GM18867 (cell line): ENCODE results near the gene C1QTNF8.

Experiments
- ATAC-seq: cut with Tn5 transposase; IDR thresholded peaks from one replicate; pipeline ENCODE4 v1.9.1; 2021; ENCODE audit warnings: mild to moderate bottlenecking, moderate library complexity; ENCODE audit not compliant: unreplicated experiment

Gene C1QTNF8

DNA sequence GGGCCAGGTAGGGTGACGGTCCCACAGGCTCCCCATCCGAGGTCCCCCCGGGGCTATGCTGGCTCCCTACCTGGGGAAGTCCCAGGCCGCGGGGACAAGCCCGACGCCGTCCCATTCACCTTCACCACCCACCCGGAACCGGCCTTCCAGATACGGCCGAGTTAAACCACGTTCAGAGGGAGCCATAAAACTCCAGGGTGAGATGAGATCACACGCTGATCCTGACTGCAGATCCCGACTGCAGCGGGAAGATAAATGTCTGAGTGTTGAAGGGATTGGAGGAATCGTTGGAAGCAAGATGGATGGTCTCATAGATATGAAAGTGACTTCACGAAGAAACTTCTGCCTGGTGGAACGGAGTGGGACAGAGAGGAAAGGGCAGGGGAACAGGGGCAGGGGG, 13.6 kb upstream of the C1QTNF8 start:
- no peak for ATAC-seq

DNA sequence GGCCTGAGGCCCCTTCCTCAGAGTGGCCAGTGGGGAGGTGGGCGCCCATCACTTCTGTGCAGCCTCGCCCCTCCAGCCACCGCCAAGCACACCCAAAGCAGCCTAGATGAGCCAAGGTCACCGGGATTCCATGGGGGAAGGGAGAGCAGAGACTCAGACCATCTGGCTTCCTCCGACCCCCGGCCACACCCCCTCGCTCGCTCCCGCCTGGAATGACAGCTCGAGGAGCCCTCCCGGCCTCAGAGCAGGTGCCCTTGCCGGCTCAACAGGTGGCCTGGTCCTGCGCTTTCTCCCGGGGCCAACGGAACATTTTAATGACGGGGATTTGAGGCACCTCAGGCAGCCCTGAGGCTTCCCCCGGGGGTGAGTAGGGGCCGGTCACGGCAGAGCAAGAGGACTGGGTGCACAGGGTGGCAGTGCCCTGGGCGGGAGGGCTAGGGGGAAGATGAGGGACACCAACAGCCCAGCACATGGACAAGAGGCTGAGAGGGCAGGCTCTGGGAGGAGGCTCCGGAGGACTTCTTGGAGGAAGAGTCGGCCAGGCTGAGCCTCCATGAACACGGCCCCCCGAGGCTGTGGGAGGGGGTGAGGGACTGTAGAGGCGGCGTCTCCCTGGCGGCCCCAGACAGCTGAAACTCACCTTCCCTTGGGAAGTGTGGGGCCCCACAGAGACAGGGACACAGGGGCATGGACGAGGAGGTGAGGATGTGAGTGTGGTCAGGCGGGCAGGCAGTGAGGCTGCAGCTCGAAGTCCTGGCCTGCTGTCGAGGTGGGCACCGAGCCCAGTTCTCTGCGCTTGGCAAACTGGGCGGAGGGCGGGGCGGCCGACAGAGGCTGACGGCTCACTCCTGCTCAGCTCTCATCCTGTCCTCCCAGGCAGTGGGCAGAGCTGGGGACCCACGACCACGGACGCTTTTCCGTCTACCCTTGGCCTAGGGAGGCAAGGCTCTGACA, 12.5 kb upstream of the C1QTNF8 start:
- ATAC-seq: no peak

DNA sequence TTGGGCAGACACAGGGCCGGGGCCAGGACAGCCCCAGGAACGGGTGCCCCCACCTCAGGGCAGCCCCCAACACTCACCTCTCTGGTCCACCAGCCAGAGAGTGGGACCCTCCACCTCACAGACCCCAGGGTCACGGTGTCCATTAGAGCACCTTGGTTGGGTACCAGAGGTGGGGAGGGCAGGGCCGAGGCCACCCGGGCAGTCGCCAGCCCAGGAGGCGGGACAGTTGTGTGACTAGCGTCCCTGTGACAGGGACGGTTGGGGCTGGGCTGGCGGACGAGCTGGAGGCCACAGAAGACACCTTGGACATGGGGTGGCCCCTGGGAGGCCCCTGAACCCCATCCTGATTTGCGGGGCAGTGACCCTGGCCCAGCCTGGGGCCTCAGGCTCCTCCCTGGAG, 11.7 kb upstream of the C1QTNF8 start:
- ATAC-seq: no peak

DNA sequence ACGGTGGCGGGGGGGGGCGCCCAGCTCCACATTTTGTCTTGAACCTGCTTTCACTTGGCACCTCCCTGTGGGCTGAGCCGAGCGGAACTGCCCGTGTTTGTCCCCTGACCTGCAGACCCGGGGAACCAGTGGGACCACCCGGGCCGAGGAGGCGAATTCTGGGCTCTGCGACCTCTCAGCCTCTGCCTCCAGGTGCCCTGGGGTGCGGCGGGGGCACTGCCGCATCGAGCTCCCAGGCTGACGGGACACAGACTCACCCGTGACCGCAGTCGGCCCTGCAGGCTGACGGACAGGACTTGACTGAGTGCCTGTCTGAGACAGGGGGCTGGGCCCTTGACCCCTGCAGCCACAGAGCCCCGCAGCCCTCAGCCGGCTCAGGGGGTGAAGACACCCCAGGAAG, 11.1 kb upstream of the C1QTNF8 start:
- no peak for ATAC-seq

DNA sequence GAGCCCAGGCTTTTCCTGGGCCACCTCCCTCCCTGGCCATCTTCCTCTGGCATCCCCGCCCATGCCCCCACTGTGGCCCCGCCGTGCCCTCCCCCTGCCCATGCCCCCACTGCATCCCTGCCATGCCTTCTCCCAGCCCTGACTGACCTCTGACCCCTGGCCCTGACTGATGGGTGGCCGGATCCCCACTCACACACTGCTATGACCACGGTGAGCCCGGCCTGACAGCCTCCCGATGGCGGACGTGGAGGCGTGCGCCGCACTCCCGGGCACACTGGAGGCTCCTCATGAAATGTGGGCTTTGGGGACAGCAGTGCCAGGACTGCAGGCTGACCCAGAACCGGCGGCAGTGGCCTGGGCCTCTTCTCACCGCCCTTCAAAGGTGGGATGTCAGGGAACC, 10.6 kb upstream of the C1QTNF8 start:
- no peak for ATAC-seq

DNA sequence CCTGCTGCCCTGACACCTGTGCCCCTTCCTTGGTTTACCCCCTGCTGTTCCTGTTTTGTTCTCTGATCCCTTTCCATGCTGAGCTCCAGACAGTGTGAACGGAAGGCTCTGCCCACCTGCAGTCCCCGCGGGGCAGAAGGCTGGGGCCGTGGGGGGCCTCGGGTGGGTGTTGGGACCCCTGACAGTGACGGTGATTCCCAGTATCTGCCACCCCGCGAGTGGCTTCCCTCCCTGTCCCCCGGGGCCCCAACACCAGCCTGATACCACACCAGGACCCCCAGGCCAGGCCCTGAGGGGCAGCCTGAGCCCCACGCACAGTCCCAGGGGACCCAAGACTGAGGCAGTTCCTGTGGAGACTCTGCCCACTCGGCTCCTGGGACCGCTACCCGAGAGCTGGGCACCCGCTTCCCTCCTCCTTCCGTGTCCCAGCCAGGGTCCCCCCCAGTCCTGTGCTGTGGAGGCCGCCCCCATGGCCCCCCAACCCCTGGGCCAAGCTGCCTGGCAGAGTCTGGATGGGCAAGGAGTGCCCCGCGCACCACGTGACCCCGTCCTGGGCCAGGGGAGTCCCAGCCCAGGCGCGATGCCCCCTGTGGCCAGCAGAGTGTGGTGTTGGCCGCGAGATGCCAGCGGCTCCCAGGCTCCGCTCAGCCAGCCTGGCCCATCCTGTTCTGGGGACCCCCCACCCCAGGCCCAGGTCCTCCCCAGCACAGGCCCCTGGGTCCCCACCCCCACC, 10.0 kb upstream of the C1QTNF8 start:
- ATAC-seq: no peak

DNA sequence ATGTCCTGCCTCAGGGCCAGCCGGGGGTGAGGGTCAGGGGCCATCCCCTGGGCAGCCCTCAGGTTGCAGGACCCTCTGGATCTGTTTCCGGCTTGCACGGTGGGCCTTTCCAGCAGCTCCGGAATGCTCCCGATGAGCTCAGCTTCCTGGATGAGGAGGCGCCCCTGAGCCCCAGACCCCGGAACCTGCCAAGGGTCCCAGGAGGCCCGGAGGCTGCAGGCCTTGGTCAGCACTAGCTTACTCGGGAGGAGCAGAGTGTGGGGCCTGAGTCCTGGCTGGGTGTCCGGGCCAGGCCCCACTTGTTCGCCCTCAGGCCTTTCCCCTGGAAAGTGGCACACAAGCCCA, 7.6 kb upstream of the C1QTNF8 start:
- no peak for ATAC-seq

DNA sequence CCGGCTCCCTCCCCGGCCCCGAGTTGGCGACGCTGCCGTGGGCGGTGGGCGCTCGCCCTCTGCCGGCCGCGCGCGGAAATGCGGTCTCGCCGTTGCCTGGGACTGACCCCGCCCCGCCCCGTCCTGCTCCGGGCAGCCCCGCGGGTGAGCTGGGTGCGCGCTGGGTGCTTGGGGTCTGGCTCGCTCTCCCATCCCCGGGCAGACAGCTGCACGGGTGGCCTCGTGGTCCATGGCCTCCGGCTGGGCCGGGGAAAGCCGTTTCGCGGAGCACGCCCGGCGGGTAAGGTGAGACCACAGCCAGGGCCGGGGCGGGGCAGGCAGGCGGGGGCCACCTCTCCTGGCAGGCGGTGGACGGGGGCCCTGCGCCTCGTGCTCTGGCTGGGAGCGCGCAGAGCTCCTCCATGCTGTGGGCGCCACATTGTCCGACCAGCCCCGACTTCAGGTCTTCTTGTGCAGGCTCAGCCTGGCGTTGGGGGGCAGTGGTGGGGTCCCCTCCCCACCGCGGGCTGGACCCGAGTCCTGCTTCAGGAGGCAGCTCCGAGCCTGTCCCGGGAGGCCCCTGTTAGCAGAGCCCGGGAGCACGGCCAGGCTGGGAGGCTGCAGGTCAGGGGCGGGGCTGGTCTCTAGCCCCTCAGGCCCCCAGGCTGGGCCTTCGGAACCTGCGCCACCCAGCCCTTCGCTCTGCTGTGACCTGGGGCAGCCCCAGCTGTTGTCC, 7.0 kb upstream of the C1QTNF8 start:
- no peak for ATAC-seq

DNA sequence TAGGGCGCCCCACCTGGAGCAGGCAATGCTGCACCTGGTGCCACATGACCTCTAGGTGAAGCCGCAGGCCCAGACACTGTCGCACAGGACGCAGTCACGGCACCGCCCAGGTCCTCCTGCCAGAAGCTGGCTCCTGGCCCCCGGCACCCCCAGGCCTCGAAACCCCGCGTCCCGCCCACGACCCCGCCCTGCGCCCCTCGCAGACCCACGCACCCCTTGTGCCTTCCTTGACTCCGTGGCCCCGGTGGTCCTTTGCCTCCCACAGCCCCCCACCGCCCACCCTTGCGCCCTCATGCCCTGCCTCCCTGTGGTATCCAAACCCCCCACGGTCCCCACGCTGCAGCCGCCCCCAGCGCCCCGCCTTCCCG, 6.3 kb upstream of the C1QTNF8 start:
- no peak for ATAC-seq

DNA sequence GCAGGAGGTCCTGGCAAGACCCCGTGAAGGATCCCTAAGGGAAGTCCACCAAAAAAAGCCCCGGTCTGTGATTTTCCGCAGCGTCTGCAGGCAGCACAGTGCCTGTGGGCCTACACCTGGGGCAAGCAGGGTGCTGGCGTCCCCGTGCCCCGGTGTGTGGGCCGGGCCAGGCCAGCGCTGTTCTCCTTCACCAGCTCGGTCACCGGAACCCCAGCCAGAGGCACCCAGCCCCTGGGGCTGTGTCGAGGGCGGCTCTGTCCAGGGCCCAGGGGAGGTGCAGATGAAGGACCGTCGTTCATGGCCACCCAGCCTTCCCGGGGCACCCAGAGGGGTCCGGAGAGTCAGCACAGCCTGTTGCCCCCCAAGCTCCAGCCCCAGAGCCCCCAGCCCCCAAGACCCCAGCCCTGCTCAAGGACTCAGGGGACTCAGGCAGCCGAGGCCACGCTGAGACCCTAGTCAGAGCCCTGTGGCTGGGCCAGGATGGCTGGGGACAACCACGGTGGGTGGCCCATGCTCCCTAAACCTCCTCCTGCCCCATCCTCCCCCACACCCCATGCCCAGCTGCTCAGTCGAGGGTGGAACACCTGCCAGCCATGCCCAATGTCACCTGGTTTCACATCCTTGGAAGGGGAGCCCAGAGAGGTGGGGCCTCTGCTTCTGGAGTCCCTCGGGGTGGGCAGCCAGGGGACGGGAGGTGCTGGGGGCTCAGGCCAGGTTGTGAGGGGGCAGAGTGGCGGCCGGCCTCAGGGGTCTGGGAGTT, 5.7 kb upstream of the C1QTNF8 start:
- no peak for ATAC-seq

DNA sequence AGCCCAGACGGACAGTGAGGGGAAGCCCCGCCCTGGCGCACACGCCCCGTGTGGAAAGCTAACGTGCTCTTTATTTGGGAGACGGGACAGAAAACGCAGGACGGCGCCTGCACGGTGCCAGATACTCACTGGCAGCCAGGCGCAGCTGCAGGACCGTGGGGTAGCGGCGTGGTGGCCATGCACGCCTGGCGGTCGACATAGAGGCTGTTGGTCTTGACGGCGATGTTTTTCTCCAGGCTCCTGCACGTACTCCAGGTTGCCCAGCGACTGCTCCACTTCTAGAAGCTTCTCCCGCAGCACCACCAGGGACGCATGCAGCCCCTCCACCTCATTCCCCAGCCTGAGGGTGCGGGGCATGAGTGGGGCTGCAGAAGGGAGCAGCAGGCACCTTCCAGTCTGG, 5.1 kb upstream of the C1QTNF8 start:
- no peak for ATAC-seq

DNA sequence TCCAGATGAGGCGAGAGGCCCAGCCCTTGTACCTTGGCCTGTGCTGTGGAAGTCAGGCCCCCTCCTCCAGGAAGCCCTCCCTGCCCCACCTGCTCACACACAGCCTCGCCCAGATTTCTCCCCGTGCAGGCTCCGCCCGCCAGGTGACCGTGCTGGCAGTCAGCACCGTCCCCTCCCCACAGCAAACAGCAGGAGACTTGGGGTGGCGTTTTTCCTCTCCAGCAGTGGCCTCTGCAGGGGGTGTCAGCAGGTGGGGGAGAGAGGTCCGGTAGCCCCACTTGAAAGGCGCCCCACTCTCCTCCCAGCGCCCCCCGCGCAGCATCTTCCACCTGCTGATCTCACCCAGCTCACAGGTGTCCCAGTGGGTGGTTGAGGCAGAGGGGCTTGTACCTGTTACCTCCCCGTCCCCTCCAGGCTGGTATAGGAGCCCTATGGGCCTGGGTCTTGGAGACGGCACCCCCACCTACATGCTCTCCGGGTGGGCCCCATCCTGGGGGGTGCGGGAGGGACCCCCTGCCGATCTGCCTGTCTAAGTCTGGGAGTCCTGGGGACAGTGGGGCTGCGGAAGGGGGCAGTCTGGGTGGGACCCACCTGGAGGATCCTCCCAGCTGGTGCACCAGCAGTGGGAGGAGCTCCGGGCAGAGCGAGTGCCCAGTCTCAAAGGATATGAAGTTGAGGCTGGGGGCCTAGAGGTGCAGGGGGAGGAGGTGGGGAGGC, 4.2 kb upstream of the C1QTNF8 start:
- ATAC-seq: no peak

DNA sequence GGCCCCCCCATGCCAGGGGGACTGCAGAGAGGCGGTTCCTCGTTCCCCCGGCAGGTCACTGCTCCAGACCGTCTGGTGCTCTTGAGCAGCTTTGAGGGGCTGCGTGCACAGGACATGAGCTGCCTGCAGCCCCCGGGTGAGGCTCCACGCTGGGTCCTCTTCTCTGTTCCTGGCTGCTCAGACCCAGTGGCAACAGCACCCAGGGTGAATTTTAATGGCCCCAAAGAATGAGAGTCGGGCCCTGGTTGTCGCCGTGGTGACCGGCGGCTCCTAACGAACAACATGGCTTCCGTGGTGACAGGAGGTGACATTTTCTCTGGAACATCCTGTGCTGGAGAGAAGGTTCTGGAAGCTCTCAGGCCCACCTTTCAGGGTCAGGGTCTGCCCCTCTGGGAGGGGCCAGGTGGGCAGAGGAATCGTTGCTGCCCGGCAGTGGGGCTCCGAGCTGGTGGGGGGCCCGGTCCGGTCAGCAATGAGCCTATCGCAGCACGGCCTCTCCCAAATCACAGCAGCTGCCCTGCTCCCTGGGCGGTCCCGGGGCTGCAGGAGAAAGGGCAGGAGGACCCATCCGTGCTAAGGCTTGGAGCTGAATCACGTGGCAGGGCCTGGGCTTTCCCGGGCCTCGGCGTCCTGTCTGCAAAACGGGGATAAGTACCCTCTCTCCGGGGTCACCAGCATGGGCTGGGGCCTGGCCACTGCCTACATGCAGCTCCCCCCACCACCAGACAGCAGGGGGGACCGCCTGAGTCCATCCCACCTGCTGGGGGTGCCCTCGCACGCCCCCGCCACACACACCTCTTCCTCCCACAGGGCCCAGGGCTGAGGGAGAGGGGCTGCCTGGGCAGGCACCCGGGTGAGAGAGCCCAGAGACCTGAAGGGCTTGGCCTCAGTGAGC, 3.4 kb upstream of the C1QTNF8 start:
- no peak for ATAC-seq

DNA sequence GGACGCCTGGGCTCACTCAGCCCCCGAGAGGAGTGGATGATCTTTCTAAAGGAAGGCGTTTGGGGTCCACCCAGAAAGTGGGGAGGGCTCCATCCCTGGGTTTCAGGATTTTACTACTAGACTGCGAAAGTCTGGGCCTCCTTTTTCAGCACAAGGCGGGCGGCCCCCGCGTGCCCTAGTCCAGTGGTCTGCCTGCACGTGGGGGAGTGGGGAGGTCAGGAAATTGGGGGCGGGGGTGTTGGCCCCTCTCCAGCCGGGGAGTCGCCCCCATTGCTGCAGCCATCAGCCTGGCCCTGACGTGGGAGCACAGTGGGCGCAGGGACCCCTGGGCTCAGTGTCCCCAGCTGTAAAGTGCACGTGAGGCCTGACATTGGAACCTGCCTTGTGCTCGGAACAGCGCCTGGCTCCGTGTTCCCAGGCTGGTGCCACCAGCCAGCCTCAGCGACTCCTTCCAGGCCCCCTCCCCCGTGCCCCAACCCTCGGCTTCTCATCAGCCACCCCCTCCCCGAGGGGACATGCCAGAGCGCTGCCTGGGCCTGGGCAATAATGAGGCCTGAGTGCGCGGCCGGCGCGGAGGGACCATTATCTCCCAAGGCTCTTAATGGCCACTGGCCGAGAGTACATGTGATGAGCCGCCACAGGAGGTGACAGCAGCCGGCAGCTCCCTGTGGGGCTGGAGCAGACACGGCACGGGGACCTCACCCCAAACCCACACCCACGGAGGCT, 2.4 kb upstream of the C1QTNF8 start:
- ATAC-seq: no peak

DNA sequence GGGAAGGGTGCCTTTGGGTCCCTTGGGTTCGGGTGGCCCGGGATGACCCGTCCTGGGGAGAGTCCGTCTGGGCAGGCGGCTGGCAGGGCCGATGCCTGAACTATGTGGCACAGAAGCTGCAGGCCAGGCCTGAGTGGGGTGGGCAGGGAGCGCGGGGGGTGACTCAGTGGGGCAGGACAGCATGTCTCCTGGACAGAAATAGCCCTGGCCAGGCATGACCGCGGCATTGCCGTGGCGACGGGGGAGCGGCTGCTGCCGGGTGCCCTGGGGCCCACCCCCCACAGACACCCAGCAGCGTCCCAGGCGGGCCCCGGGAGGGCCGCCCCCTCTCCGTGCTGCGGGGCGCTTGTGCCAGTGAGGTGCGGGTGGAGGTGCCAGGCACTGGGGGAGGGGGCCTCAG, 1.8 kb upstream of the C1QTNF8 start:
- no peak for ATAC-seq

DNA sequence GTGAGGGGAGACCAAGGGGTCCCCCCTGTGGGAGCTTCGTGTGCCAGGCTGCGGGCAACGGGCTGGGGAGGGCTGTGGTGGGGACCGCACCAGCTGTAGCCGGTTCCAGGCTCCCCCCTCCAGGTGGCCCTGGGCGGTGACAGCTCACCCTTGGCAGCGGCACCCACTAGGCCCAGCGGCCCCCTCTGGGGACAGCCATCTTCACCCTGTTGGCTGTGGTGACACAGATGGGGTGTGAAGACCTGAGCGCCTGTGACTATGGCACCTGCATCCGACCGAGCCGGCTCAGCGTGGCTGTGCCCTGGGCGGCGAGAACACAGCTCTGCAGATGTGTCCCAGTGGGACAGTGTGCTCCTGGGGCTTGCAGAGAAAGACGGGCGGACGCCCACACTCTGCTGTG, 1.1 kb upstream of the C1QTNF8 start:
- no peak for ATAC-seq

DNA sequence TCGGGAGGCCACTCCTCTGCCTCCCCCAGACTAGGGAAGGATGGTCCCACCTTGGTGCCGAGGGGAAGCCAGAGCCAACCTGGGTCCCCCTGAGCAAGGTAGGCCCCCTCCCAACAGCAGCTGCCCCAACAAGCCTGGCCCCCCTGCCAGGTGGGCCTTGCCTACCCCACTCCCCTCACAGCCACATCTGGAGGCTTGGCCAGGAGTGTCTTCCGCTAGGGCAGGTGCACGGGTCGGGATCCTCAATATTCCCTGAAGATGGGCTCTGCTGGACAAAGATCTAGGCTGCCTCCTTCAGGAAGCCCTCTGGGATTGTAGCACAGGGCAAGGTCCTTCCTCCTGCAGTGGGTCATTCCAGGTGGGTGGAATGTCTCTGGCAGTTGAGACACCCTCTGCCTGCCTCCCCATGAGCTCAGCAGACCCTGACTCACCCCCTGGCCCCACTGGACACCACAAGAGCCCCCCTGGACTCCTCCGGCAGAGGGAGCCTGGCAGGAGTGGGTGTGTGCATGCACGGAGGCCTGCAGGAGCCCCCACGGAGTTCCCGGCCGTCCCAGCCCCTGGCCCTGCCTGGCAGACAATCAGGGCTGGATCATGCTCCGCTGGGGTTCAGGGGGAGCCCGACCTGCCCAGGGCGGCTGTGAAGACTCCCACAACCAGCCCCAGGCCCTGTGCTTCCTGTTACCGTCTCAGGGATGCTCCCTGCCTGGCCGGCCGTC, 435 bp downstream of the C1QTNF8 start:
- no peak for ATAC-seq
